ENCODE measurements around the gene RALGPS1. TPM values are rescaled to one million over a fixed set of nuclear protein-coding genes. Genes with fewer than 3 reads are reported as not detected.

The RALGPS1 gene
- total RNA-seq, 4 donors from 2014 or later = 4.7 to 18.1 (median 5.0) TPM

GRCh38 chr9:127053057-127053821 lies 138.7 kb downstream of the RALGPS1 start:
- no peak for TF ChIP-seq CTCF (IDR thresholded peaks at IDR 0.05; ENCODE audit: low read depth)

- no peak for TF ChIP-seq CTCF (IDR thresholded peaks at IDR 0.05; ENCODE audit: low read depth)
These were observed 139.4 kb downstream of the RALGPS1 start for GRCh38 chr9:127053960-127054359.

GRCh38 chr9:127055745-127056402 lies 141.3 kb downstream of the RALGPS1 start:
- no peak for TF ChIP-seq CTCF (IDR thresholded peaks at IDR 0.05; ENCODE audit: low read depth)

- no peak for TF ChIP-seq CTCF (IDR thresholded peaks at IDR 0.05; ENCODE audit: low read depth)
These were observed 141.9 kb downstream of the RALGPS1 start for GRCh38 chr9:127056446-127056845.

- TF ChIP-seq CTCF (IDR thresholded peaks at IDR 0.05; ENCODE audit: low read depth) = no peak
These were observed 143.5 kb downstream of the RALGPS1 start for GRCh38 chr9:127058011-127058644.

- no peak for TF ChIP-seq CTCF (IDR thresholded peaks at IDR 0.05; ENCODE audit: low read depth)
These were observed 144.1 kb downstream of the RALGPS1 start for GRCh38 chr9:127058645-127059021.

GRCh38 chr9:127059030-127059429 lies 144.4 kb downstream of the RALGPS1 start:
- TF ChIP-seq CTCF (IDR thresholded peaks at IDR 0.05; ENCODE audit: low read depth) = no peak

Data from subcutaneous adipose tissue (tissue), 4 donors.